Neuronal stem cell (in vitro differentiated cells): ENCODE data around the gene GPATCH3.
A peak's percentile ranks its signal among the peaks of the same experiment; 100 is the strongest.

Experiments
- DNase-seq: peaks from one replicate; pipeline ENCODE4 v3.0.0-alpha.2; 2013; ENCODE audit warnings: low spot score
- H2AFZ ChIP-seq: one replicate; pipeline ENCODE4 v1.6.1; 2013; ENCODE audit warnings: mild to moderate bottlenecking, low read length, inconsistent platforms
- H2AK5ac ChIP-seq: 2 replicates; pipeline ENCODE4 v1.6.1; 2013; ENCODE audit warnings: low read depth, mild to moderate bottlenecking, inconsistent platforms, low read length, moderate library complexity, mixed read lengths
- H2BK120ac ChIP-seq: 2 replicates; pipeline ENCODE4 v1.6.1; 2013; ENCODE audit warnings: low read depth, mild to moderate bottlenecking, inconsistent platforms, low read length, moderate library complexity, mixed read lengths
- H2BK12ac ChIP-seq: one replicate; pipeline ENCODE4 v1.6.1; 2013; ENCODE audit warnings: low read length, inconsistent platforms
- H2BK15ac ChIP-seq: 2 replicates; pipeline ENCODE4 v1.6.1; 2013; ENCODE audit warnings: mild to moderate bottlenecking, low read length, inconsistent platforms, mixed read lengths
- H2BK5ac ChIP-seq: one replicate; pipeline ENCODE4 v1.6.1; 2013; ENCODE audit warnings: inconsistent platforms, mild to moderate bottlenecking, low read length, moderate library complexity
- H3K14ac ChIP-seq: one replicate; pipeline ENCODE4 v1.6.1; 2013; ENCODE audit warnings: low read length, inconsistent platforms
- H3K18ac ChIP-seq: 2 replicates; pipeline ENCODE4 v1.6.1; 2013; ENCODE audit warnings: low read length, inconsistent platforms
- H3K23ac ChIP-seq: 2 replicates; pipeline ENCODE4 v1.6.1; 2013; ENCODE audit warnings: low read depth, mild to moderate bottlenecking, mixed read lengths, low read length, inconsistent platforms; ENCODE audit not compliant: poor library complexity
- H3K27ac ChIP-seq: replicated peaks from 3 replicates; pipeline ENCODE4 v1.5.1; 2013; ENCODE audit warnings: low read length, inconsistent platforms
- H3K27me3 ChIP-seq, 3 experiments: 2 replicates each; pipeline ENCODE4 v1.6.1; 2013; ENCODE audit warnings: low read length in 3 of 3, mild to moderate bottlenecking in 2 of 3, inconsistent platforms in 1 of 3, low read depth in 1 of 3, mixed read lengths in 1 of 3, moderate library complexity in 1 of 3; ENCODE audit not compliant: control insufficient read depth in 3 of 3, insufficient read depth in 3 of 3
- H3K36me3 ChIP-seq, 2 donors: replicated peaks in 1 of 2; 2 replicates each; pipeline ENCODE4 v1.6.1; 2013; ENCODE audit warnings: low read length in 2 of 2; ENCODE audit not compliant: control insufficient read depth in 2 of 2, insufficient read depth in 2 of 2
- H3K4ac ChIP-seq: 2 replicates; pipeline ENCODE4 v1.6.1; 2013; ENCODE audit warnings: inconsistent platforms, mild to moderate bottlenecking, low read length, moderate library complexity
- H3K4me1 ChIP-seq, 2 donors: 1 replicate in 1 of 2; 2 replicates in 1 of 2; pipeline ENCODE4 v1.6.1; 2013; ENCODE audit warnings: low read length in 2 of 2, low read depth in 1 of 2; ENCODE audit not compliant: control insufficient read depth in 2 of 2, insufficient read depth in 1 of 2
- H3K4me2 ChIP-seq: one replicate; pipeline ENCODE4 v1.6.1; 2013; ENCODE audit warnings: mild to moderate bottlenecking, low read length, inconsistent platforms; ENCODE audit not compliant: insufficient read depth, poor library complexity, severe bottlenecking
- H3K4me3 ChIP-seq, 2 donors: 2 replicates each; pipeline ENCODE4 v1.5.1; 2013; ENCODE audit warnings: low read length in 2 of 2, mild to moderate bottlenecking in 2 of 2, inconsistent platforms in 1 of 2, moderate library complexity in 1 of 2
- H3K79me1 ChIP-seq: one replicate; pipeline ENCODE4 v1.6.1; 2013; ENCODE audit warnings: low read depth, mild to moderate bottlenecking, inconsistent platforms, low read length, moderate library complexity
- H3K9ac ChIP-seq: one replicate; pipeline ENCODE4 v1.6.1; 2013; ENCODE audit warnings: mild to moderate bottlenecking, low read depth, low read length, inconsistent platforms; ENCODE audit not compliant: poor library complexity
- H3K9me3 ChIP-seq, 2 donors: replicated peaks in 1 of 2; 2 replicates each; pipeline versions ENCODE3 to v1.6.1; 2013; ENCODE audit warnings: low read length in 2 of 2, mild to moderate bottlenecking in 2 of 2, inconsistent platforms in 1 of 2, low read depth in 1 of 2, mixed read lengths in 1 of 2, moderate library complexity in 1 of 2; ENCODE audit not compliant: control insufficient read depth in 2 of 2, insufficient read depth in 1 of 2
- H4K8ac ChIP-seq: one replicate; pipeline ENCODE4 v1.6.1; 2013; ENCODE audit warnings: low read depth, mild to moderate bottlenecking, inconsistent platforms, low read length, moderate library complexity
- H4K91ac ChIP-seq: one replicate; pipeline ENCODE4 v1.6.1; 2013; ENCODE audit warnings: low read length, low read depth, mild to moderate bottlenecking, inconsistent platforms; ENCODE audit not compliant: poor library complexity
- WGBS, 2 donors: extraction: QIAGEN DNeasy Blood & Tissue Kit; methylation state at CpG; one replicate each; pipeline ENCODE4 v1.1.7; 2013; ENCODE audit warnings: missing lambda C conversion rate in 2 of 2, mixed read lengths in 1 of 2; ENCODE audit not compliant: insufficient read length in 2 of 2, insufficient replicate concordance in 1 of 2; ENCODE audit errors: extremely low coverage in 2 of 2; 5-methylcytosine and 5-hydroxymethylcytosine counted together

The GPATCH3 gene

DNA sequence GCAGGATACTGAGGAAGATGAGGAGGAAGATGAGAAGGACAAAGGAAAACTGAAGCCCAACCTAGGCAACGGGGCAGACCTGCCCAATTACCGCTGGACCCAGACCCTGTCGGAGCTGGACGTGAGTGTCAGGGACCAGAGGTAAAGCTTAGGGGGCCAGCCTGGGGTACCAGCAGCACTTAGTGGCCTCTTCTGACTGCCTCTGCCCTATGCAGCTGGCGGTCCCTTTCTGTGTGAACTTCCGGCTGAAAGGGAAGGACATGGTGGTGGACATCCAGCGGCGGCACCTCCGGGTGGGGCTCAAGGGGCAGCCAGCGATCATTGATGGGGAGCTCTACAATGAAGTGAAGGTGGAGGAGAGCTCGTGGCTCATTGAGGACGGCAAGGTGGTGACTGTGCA, 42.4 kb upstream of the GPATCH3 start:
- no peak overlapping the region for H2BK12ac ChIP-seq
- H3K4me3 ChIP-seq: peak overlapping the region in 1 of 2 donors; percentile 32
- WGBS, 2 donors: no CpG with 5 or more reads among the region's 12 CpGs
- no peak overlapping the region for H3K14ac ChIP-seq
- H3K4me2 ChIP-seq: no peak overlapping the region
- H3K23ac ChIP-seq: peak overlapping the region; percentile 65
- peaks cover 0 to 4% of the 10 kb centered on the region in 2 donors for H3K9me3 ChIP-seq
- peaks cover 47 to 84% of the 10 kb centered on the region in 2 donors for H3K36me3 ChIP-seq
- H3K18ac ChIP-seq: no peak overlapping the region
- H4K91ac ChIP-seq: no peak overlapping the region
- no peak overlapping the region for H2AFZ ChIP-seq
- peaks cover 6% of the 10 kb centered on the region for H3K79me1 ChIP-seq
- H2BK5ac ChIP-seq: peak overlapping the region; percentile 53
- H3K9ac ChIP-seq: no peak overlapping the region
- H2BK15ac ChIP-seq: no peak overlapping the region
- H3K4ac ChIP-seq: no peak overlapping the region
- H3K27ac ChIP-seq: no peak overlapping the region
- H3K27me3 ChIP-seq: no peaks in the 10 kb centered on the region
- no peak overlapping the region for H2BK120ac ChIP-seq
- H3K4me1 ChIP-seq: no peaks in the 10 kb centered on the region
- H2AK5ac ChIP-seq: no peak overlapping the region
- no peak for DNase-seq
- no peak overlapping the region for H4K8ac ChIP-seq

DNA sequence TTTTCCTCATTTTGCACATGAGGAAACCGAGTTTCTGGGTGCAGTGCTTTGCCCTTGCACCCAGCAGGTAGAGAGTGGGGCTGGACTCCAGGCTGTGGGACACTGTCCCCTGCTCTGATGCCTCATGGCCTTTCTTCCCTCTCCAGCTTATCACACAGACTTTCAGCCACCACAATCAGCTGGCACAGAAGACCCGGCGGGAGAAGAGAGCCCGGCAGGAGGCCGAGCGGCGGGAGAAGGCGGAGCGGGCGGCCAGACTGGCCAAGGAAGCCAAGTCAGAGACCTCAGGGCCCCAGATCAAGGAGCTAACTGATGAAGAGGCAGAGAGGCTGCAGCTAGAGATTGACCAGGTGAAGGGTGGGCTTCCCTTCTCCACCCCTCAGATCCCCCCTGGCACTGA, 41.0 kb upstream of the GPATCH3 start:
- H3K36me3 ChIP-seq: peaks cover 46 to 88% of the 10 kb centered on the region in 2 donors
- no peaks in the 10 kb centered on the region for H3K27me3 ChIP-seq
- H4K91ac ChIP-seq: no peak overlapping the region
- H2BK12ac ChIP-seq: no peak overlapping the region
- H2AK5ac ChIP-seq: no peak overlapping the region
- H2AFZ ChIP-seq: no peak overlapping the region
- no peak overlapping the region for H3K4me3 ChIP-seq
- no peak overlapping the region for H3K27ac ChIP-seq
- peaks cover 10% of the 10 kb centered on the region for H3K79me1 ChIP-seq
- no peaks in the 10 kb centered on the region for H3K9me3 ChIP-seq
- H3K4me2 ChIP-seq: no peak overlapping the region
- WGBS, 2 donors: no CpG with 5 or more reads among the region's 10 CpGs
- no peak overlapping the region for H3K9ac ChIP-seq
- H3K4ac ChIP-seq: no peak overlapping the region
- H3K23ac ChIP-seq: no peak overlapping the region
- no peak for DNase-seq
- no peak overlapping the region for H3K14ac ChIP-seq
- no peak overlapping the region for H2BK120ac ChIP-seq
- H3K4me1 ChIP-seq: no peaks in the 10 kb centered on the region
- no peak overlapping the region for H3K18ac ChIP-seq
- H4K8ac ChIP-seq: no peak overlapping the region
- no peak overlapping the region for H2BK15ac ChIP-seq
- H2BK5ac ChIP-seq: no peak overlapping the region

DNA sequence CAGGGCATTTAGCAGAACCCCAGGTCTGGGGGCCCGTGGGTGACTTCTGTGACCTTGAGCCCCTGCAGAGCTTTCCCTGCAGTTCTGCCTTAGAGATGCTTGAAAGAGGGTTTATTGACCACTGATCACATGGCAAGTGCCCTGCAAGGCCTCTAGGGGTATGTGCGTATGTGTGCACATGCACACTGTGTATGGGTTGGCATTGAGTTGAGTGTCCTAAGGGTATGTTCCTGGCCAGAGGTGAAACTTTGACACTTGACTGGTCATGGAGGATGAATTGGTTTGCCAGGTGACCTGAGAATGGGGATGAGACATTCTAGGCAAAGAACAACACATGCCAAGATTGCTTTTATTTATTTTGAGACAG, 38.4 kb upstream of the GPATCH3 start:
- Histone ChIP-seq H4K91ac (no peak overlapping the region), H3K4me1 (no peaks in the 10 kb centered on the region), H3K27ac (no peak overlapping the region), H4K8ac (no peak overlapping the region), H3K36me3 (peaks cover 31 to 81% of the 10 kb centered on the region in 2 donors), H3K14ac (no peak overlapping the region), H2BK15ac (no peak overlapping the region), H2AK5ac (no peak overlapping the region), H2BK5ac (no peak overlapping the region), H3K79me1 (peaks cover 12% of the 10 kb centered on the region), H2AFZ (no peak overlapping the region), H3K23ac (no peak overlapping the region), H3K4me2 (no peak overlapping the region), H2BK120ac (no peak overlapping the region), H3K27me3 (no peaks in the 10 kb centered on the region), H3K4me3 (no peak overlapping the region), H3K9me3 (no peaks in the 10 kb centered on the region), H3K9ac (no peak overlapping the region), H2BK12ac (no peak overlapping the region), H3K18ac (no peak overlapping the region), H3K4ac (no peak overlapping the region)
- WGBS, 2 donors: no CpG with 5 or more reads among the region's 2 CpGs
- no peak for DNase-seq

DNA sequence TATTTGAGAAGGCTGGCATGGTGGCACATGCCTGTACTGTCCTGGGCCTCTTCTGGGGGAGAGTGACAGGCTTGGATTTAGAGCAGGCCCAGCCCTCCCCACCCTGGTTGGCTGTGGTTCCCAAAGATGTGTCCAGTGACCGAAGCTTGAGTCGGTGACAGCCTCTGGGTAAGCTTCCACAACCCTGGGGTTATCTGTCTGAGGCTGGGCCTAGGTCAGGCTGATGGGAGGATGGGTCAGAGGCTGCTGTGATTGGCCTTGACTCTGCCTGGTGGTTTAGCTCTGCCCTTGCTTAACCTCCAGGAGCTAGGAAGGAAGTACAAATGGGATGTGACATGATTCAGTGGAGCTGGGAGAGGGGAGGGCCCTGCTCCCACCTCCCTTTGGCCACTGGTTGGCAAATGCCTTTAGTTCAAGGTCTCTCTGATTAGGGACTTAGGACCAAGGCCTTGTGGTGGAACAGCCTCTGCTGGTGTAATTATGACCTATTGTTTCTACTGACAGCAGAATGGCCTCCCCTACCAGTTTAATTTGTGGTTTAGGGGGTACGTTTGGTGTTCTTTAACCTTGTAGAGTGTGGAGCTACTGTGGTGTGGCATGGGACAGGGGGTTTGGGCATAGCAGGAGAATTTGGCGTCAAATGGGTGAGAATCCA, 37.9 kb upstream of the GPATCH3 start:
- Histone ChIP-seq H3K4me1 (no peaks in the 10 kb centered on the region), H2BK120ac (no peak overlapping the region), H3K79me1 (peaks cover 12% of the 10 kb centered on the region), H3K14ac (no peak overlapping the region), H3K23ac (no peak overlapping the region), H3K4ac (no peak overlapping the region), H4K91ac (no peak overlapping the region), H3K4me2 (no peak overlapping the region), H3K4me3 (no peak overlapping the region), H2BK5ac (no peak overlapping the region), H2BK12ac (no peak overlapping the region), H3K9me3 (no peaks in the 10 kb centered on the region), H3K18ac (no peak overlapping the region), H2AFZ (no peak overlapping the region), H4K8ac (no peak overlapping the region), H2AK5ac (no peak overlapping the region), H2BK15ac (no peak overlapping the region), H3K27me3 (no peaks in the 10 kb centered on the region), H3K27ac (no peak overlapping the region), H3K9ac (no peak overlapping the region), H3K36me3 (peaks cover 27 to 80% of the 10 kb centered on the region in 2 donors)
- no CpG with 5 or more reads among the region's 4 CpGs for WGBS, 2 donors
- DNase-seq: no peak
